DND-41 (cell line): ENCODE measurements around the gene FAM171A2.
"Not testable (repeated sequence)": the region's sequence is repeated elsewhere in the genome, so short reads cannot be mapped to it uniquely, and the experiment has no call there.

Experiments used
- ATAC-seq: fragments of 200-7000 bp; cut with Tn5 transposase; 3 replicates; pipeline ENCODE4 v1.9.1; 2021; ENCODE audit warnings: low read depth; ENCODE audit not compliant: insufficient read depth
- DNase-seq: peaks from one replicate; pipeline ENCODE4 v3.0.0-alpha.2; 2020
- H2AFZ ChIP-seq: 2 replicates; pipeline ENCODE4 v1.6.0; 2012; ENCODE audit warnings: low read depth, low read length
- H3K27ac ChIP-seq: 2 replicates; pipeline ENCODE4 v1.5.1; 2012; ENCODE audit warnings: low read length, inconsistent platforms
- H3K27me3 ChIP-seq: fragments of 200-600 bp; sonication (generic); 2 replicates; pipeline ENCODE4 v1.6.0; 2012; ENCODE audit warnings: low read length, mild to moderate bottlenecking, inconsistent platforms; ENCODE audit not compliant: insufficient read depth, poor library complexity
- H3K36me3 ChIP-seq: 2 replicates; pipeline ENCODE4 v1.5.1; 2012; ENCODE audit warnings: low read length, inconsistent platforms; ENCODE audit not compliant: insufficient read depth
- H3K4me1 ChIP-seq: 2 replicates; pipeline ENCODE4 v1.5.1; 2012; ENCODE audit warnings: mild to moderate bottlenecking, low read length; ENCODE audit not compliant: insufficient read depth
- H3K4me2 ChIP-seq: 2 replicates; pipeline ENCODE4 v1.6.0; 2012; ENCODE audit warnings: mild to moderate bottlenecking, moderate library complexity, low read length, inconsistent platforms; ENCODE audit not compliant: insufficient read depth
- H3K4me3 ChIP-seq, 2 experiments: fragments of 200-600 bp in 1 of 2; shearing (Covaris generic) in 1 of 2; 2 replicates each; pipeline ENCODE4 v1.5.1; 2012 to 2016; ENCODE audit warnings: inconsistent platforms in 2 of 2, low read length in 2 of 2, mild to moderate bottlenecking in 2 of 2, low read depth in 1 of 2, moderate library complexity in 1 of 2
- H3K79me2 ChIP-seq: 2 replicates; pipeline ENCODE4 v1.6.0; 2012; ENCODE audit warnings: low read length, inconsistent platforms; ENCODE audit not compliant: insufficient read depth
- H3K9ac ChIP-seq: 2 replicates; pipeline ENCODE4 v1.6.0; 2012; ENCODE audit warnings: low read depth, mild to moderate bottlenecking, inconsistent platforms, low read length, moderate library complexity
- H3K9me3 ChIP-seq: 2 replicates; pipeline ENCODE4 v1.5.1; 2012; ENCODE audit warnings: low read length, moderate library complexity, mild to moderate bottlenecking, inconsistent platforms; ENCODE audit not compliant: insufficient read depth, severe bottlenecking
- H4K20me1 ChIP-seq: 2 replicates; pipeline ENCODE4 v1.6.0; 2012; ENCODE audit warnings: low read length; ENCODE audit not compliant: insufficient read depth
- CTCF ChIP-seq: IDR thresholded peaks from 2 replicates; pipeline ENCODE4 v1.5.1; 2012; ENCODE audit warnings: borderline replicate concordance, low read length, moderate library complexity, mild to moderate bottlenecking; ENCODE audit not compliant: poor library complexity, severe bottlenecking; ENCODE audit errors: extremely low read depth
- EZH2 ChIP-seq: IDR thresholded peaks from 3 replicates; pipeline ENCODE4 v1.6.1; 2012; ENCODE audit warnings: borderline replicate concordance, low read depth, mild to moderate bottlenecking, moderate library complexity, low read length, inconsistent platforms; ENCODE audit not compliant: severe bottlenecking

Gene FAM171A2

GRCh38 chr17:44397479-44398440, 34.1 kb upstream of the FAM171A2 start:
- H2AFZ ChIP-seq = no peak overlapping the region
- no peak overlapping the region for H3K9ac ChIP-seq
- no peak overlapping the region for H3K4me3 ChIP-seq
- H3K9me3 ChIP-seq = no peaks in the 10 kb centered on the region
- H4K20me1 ChIP-seq = peaks cover 16% of the 10 kb centered on the region
- H3K4me2 ChIP-seq = no peak overlapping the region
- no peak for DNase-seq
- H3K36me3 ChIP-seq = peaks cover 62% of the 10 kb centered on the region
- no peaks in the 10 kb centered on the region for H3K79me2 ChIP-seq
- H3K27me3 ChIP-seq = no peaks in the 10 kb centered on the region
- ATAC-seq = no peak
- TF ChIP-seq EZH2 = no peak
- TF ChIP-seq CTCF = no peak
- no peak overlapping the region for H3K27ac ChIP-seq
- no peaks in the 10 kb centered on the region for H3K4me1 ChIP-seq

DNA sequence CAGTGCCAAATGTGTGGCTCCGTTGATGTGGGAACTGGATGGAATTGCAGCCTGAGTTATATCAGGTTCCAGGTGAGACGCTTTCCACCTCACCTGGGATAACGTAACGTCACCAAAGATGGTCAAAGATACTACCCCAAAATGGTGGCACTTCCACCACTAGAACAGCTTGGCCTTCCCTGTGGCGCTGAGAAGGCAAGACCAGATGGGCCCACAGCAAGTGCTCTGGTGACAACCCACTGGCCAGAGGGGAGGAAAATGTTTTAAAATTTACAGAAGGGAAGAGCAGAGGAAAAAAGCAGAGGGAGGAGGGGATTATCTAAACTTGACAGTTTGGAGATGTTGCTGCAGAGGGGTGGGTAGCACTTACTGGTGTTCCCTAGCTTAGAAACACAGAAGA, 33.3 kb upstream of the FAM171A2 start:
- TF ChIP-seq EZH2 (no peak), CTCF (no peak)
- H3K9ac ChIP-seq = no peak overlapping the region
- no peaks in the 10 kb centered on the region for H3K4me1 ChIP-seq
- H3K9me3 ChIP-seq = no peaks in the 10 kb centered on the region
- H3K4me2 ChIP-seq = no peak overlapping the region
- ATAC-seq (no peak), DNase-seq (no peak)
- H4K20me1 ChIP-seq = peaks cover 16% of the 10 kb centered on the region
- H3K4me3 ChIP-seq = no peak overlapping the region
- peaks cover 54% of the 10 kb centered on the region for H3K36me3 ChIP-seq
- H3K79me2 ChIP-seq = no peaks in the 10 kb centered on the region
- H3K27ac ChIP-seq = no peak overlapping the region
- no peak overlapping the region for H2AFZ ChIP-seq
- H3K27me3 ChIP-seq = no peaks in the 10 kb centered on the region

- ATAC-seq = no peak
- Histone ChIP-seq H3K4me1 (no peaks in the 10 kb centered on the region), H2AFZ (no peak overlapping the region), H4K20me1 (peaks cover 14% of the 10 kb centered on the region), H3K4me3 (no peak overlapping the region), H3K4me2 (no peak overlapping the region), H3K79me2 (no peaks in the 10 kb centered on the region), H3K9me3 (no peaks in the 10 kb centered on the region), H3K9ac (no peak overlapping the region), H3K27me3 (no peaks in the 10 kb centered on the region), H3K27ac (no peak overlapping the region), H3K36me3 (peaks cover 35% of the 10 kb centered on the region)
- TF ChIP-seq EZH2 (no peak), CTCF (no peak)
- DNase-seq = no peak
These were observed 31.2 kb upstream of the FAM171A2 start for GRCh38 chr17:44394833-44395232.

DNA sequence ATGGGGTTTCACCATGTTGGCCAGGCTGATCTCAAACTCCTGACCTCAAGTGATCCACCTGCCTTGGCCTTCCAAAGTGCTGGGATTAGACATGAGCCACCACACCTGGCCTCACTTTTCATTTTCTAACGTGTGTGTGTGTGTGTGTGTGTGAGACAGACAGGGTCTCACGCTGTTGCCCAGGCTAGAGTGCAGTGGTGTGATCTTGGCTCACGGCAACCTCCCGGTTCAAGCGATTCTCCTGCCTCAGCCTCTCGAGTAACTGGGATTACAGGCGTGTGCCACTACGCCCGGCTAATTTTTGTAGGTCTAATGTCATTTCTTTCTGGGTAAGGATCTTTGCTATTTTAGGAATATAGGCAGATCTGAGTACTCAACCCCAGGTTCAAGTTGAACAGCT, 30.5 kb upstream of the FAM171A2 start:
- H2AFZ ChIP-seq, H3K27me3 ChIP-seq, H4K20me1 ChIP-seq, H3K9ac ChIP-seq, DNase-seq, H3K4me3 ChIP-seq, H3K4me2 ChIP-seq, ATAC-seq, H3K9me3 ChIP-seq, H3K27ac ChIP-seq, H3K4me1 ChIP-seq, H3K79me2 ChIP-seq: not testable (repeated sequence)
- H3K36me3 ChIP-seq = peaks cover 27% of the 10 kb centered on the region
